ENCODE data around the gene RSRC1.

- TF ChIP-seq, protein P1, sequence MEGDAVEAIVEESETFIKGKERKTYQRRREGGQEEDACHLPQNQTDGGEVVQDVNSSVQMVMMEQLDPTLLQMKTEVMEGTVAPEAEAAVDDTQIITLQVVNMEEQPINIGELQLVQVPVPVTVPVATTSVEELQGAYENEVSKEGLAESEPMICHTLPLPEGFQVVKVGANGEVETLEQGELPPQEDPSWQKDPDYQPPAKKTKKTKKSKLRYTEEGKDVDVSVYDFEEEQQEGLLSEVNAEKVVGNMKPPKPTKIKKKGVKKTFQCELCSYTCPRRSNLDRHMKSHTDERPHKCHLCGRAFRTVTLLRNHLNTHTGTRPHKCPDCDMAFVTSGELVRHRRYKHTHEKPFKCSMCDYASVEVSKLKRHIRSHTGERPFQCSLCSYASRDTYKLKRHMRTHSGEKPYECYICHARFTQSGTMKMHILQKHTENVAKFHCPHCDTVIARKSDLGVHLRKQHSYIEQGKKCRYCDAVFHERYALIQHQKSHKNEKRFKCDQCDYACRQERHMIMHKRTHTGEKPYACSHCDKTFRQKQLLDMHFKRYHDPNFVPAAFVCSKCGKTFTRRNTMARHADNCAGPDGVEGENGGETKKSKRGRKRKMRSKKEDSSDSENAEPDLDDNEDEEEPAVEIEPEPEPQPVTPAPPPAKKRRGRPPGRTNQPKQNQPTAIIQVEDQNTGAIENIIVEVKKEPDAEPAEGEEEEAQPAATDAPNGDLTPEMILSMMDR (conservative IDR thresholded peaks at IDR 0.05): no peak
- no peak for TF ChIP-seq EZH2 (IDR thresholded peaks at IDR 0.05; ENCODE audit: low read depth)
These were observed 459.9 kb downstream of the RSRC1 start for GRCh38 chr3:158569794-158570193.

All from PC-9 (cell line).